IPS-18c (cell line): ENCODE measurements around the gene IL17RE.

Source experiments
- H3K4me3 ChIP-seq: 2 replicates; pipeline ENCODE4 v1.7.0; 2013; ENCODE audit warnings: low read depth, mild to moderate bottlenecking, low read length, moderate library complexity; ENCODE audit not compliant: insufficient read depth
- H3K9me3 ChIP-seq: one replicate; pipeline ENCODE4 v1.6.1; 2013; ENCODE audit warnings: mild to moderate bottlenecking, low read length, moderate library complexity; ENCODE audit not compliant: control insufficient read depth, insufficient read depth

Gene IL17RE

DNA sequence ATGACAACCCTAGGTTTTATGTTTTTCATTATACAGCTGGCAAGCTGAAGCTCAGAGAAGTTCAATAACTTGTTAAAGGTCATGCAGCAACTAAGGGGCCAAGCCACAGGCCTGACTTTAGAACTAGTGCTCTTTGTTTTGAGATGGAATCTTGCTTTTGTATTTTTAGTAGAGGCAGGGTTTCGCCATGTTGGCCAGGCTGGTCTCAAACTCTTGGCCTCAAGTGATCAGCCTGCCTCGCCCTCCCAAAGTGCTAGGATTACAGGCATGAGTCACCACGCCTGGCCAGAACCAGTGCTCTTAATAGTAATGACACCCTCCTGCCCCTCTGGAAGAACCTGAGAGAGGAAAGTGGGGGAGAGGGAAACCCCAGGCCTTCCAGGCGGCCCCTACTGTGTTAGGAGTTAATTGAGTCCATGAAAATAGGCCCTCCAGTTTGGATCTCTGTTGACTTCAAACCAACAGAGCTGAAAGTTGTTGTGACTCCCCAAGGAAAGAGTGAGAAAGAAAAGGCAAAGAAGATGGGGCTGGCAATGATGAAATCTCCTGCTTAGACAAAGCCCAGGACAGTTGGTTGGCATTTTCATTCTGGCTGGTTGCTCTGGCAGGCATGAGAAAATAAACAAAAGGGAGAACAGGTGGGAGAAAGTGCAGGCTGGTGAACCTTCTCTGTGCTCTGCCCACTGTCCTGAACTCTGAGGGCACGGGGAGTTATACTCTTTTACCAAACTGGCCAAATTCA lies 53.1 kb downstream of the IL17RE start:
- Histone ChIP-seq H3K4me3 (no peak overlapping the region), H3K9me3 (no peaks in the 10 kb centered on the region)

DNA sequence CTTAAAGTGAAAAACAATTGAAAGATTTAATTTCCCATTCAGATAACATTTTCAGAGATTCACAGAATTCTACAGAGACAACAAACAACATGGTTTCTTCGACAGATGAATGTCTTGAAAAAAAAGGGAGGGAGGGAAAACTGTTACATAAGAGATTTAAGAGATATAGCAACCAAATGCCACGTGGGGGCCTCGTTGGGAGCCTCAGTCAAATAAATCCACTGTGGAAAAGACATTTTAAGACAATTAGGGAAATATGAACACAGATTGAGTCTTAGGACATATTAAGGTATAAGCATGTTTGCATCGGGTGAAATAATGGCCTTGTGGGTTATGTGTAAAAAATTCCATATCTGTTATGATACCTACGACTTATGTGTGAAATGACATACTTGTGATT lies 54.6 kb downstream of the IL17RE start:
- Histone ChIP-seq H3K9me3 (no peaks in the 10 kb centered on the region), H3K4me3 (no peak overlapping the region)

DNA sequence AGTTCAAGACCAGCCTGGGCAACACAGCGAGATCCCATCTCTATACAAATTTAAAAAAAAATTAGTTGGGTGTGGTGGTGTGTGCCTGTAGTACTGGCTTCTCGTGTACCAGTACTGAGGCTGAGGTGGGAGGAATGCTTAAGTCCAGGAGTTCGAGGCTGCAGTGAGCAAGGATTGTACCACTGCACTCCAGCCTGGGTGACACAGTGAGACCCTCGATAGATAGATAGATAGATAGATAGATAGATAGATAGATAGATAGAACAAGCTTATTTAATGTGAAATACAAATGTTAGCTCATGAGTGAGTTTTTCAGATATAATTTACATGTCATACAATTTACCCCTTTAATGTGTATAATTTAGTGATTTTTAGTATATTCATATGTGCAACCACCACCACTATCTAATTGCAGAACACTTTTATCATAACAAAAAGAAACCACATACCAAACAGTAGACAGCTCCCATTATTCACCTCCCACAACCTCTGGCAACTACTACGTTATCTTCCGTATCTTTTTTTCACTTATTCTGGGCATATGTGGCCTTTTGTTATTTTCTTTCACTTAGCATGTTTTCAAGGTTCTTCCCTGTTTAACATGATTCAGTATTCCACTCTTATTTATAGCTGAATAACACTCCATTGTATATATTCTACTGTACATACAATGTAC lies 62.7 kb downstream of the IL17RE start:
- H3K9me3 ChIP-seq = no peaks in the 10 kb centered on the region

More for the DNA sequence above, 62.7 kb downstream of the IL17RE start:
- H3K4me3 ChIP-seq = no peak overlapping the region
